Cardiac muscle cell (in vitro differentiated cells and primary cell): ENCODE data around the gene SLC5A5. TPM values are rescaled to one million over a fixed set of nuclear protein-coding genes. Genes with fewer than 3 reads are reported as not detected.
"Not testable (repeated sequence)": the region's sequence is repeated elsewhere in the genome, so short reads cannot be mapped to it uniquely, and the experiment has no call there.

Experiments used
- DNase-seq, 2 donors: peaks; one replicate each; pipeline versions ENCODE4 v3.0.0 to v3.0.0-alpha.2; 2010 to 2017; ENCODE audit warnings: low read depth in 1 of 2, low spot score in 1 of 2
- H3K27ac ChIP-seq: fragments of 200-600 bp; sonication (generic); 2 replicates; pipeline ENCODE4 v1.5.1; 2016
- H3K27me3 ChIP-seq: fragments of 200-600 bp; sonication (generic); 2 replicates; pipeline ENCODE4 v1.6.0; 2016; ENCODE audit warnings: control low read depth
- H3K36me3 ChIP-seq: fragments of 200-600 bp; sonication (generic); 2 replicates; pipeline ENCODE4 v1.5.1; 2016; ENCODE audit warnings: control low read depth
- H3K4me1 ChIP-seq: fragments of 200-600 bp; sonication (generic); 2 replicates; pipeline ENCODE4 v1.8.1; 2017; ENCODE audit warnings: low read depth, mild to moderate bottlenecking, mixed run types
- H3K4me3 ChIP-seq: fragments of 200-600 bp; sonication (generic); 2 replicates; pipeline ENCODE4 v1.5.1; 2016; ENCODE audit warnings: mild to moderate bottlenecking
- H3K9me3 ChIP-seq: fragments of 200-600 bp; sonication (generic); 2 replicates; pipeline ENCODE4 v1.5.1; 2017; ENCODE audit warnings: low read depth, mild to moderate bottlenecking, control low read depth
- CTCF ChIP-seq: IDR thresholded peaks from 2 replicates; pipeline ENCODE4 v1.5.1; 2012; ENCODE audit warnings: low read depth, mild to moderate bottlenecking, low read length
- polyA plus RNA-seq: library from polyadenylated mRNA; unstranded; fragments of >200 nt; fragmentation: Nextera tagmentation; extraction: Ambion mirVana; gene quantifications from 2 replicates; pipeline ENCODE4 v1.2.1, GENCODE V29; 2016
- total RNA-seq: library from RNA; depleted of rRNA; stranded (reverse); fragments of >200 nt; gene quantifications from 2 replicates; pipeline ENCODE4 v1.2.3, GENCODE V29; 2016

The SLC5A5 gene
- total and polyA plus RNA-seq, 2 experiments from 2014 or later, result 0.21 TPM; not detected in 1

GRCh38 chr19:17915940-17916593, 44.3 kb downstream of the SLC5A5 start:
- Histone ChIP-seq H3K27me3 (no peaks in the 10 kb centered on the region), H3K36me3 (no peaks in the 10 kb centered on the region), H3K4me1 (no peaks in the 10 kb centered on the region), H3K9me3 (no peaks in the 10 kb centered on the region), H3K4me3 (no peak overlapping the region), H3K27ac (no peak overlapping the region)
- DNase-seq, result no peak
- TF ChIP-seq CTCF, result no peak

- H3K4me3 ChIP-seq, H3K9me3 ChIP-seq, H3K27ac ChIP-seq, H3K4me1 ChIP-seq, H3K36me3 ChIP-seq, H3K27me3 ChIP-seq, DNase-seq: not testable (repeated sequence)
Measured at GRCh38 chr19:17918151-17918550, 46.4 kb downstream of the SLC5A5 start.

- not testable (repeated sequence) for H3K27ac ChIP-seq, H3K4me1 ChIP-seq, H3K4me3 ChIP-seq, H3K27me3 ChIP-seq, H3K36me3 ChIP-seq, DNase-seq, H3K9me3 ChIP-seq
Measured at GRCh38 chr19:17919122-17919521, 47.4 kb downstream of the SLC5A5 start.

GRCh38 chr19:17920527-17920926, 48.8 kb downstream of the SLC5A5 start:
- Histone ChIP-seq H3K27ac (no peak overlapping the region), H3K9me3 (no peaks in the 10 kb centered on the region), H3K4me3 (no peak overlapping the region), H3K4me1 (no peaks in the 10 kb centered on the region), H3K27me3 (no peaks in the 10 kb centered on the region), H3K36me3 (no peaks in the 10 kb centered on the region)
- DNase-seq, result no peak
- no peak for TF ChIP-seq CTCF

GRCh38 chr19:17922138-17922537, 50.4 kb downstream of the SLC5A5 start:
- no peaks in the 10 kb centered on the region for H3K4me1 ChIP-seq
- H3K36me3 ChIP-seq, result no peaks in the 10 kb centered on the region
- no peak for TF ChIP-seq CTCF
- H3K27me3 ChIP-seq, result no peaks in the 10 kb centered on the region
- DNase-seq, result no peak
- no peak overlapping the region for H3K27ac ChIP-seq
- H3K9me3 ChIP-seq, result no peaks in the 10 kb centered on the region
- H3K4me3 ChIP-seq, result no peak overlapping the region

GRCh38 chr19:17926044-17926443, 54.3 kb downstream of the SLC5A5 start:
- Histone ChIP-seq H3K4me1 (no peaks in the 10 kb centered on the region), H3K9me3 (no peaks in the 10 kb centered on the region), H3K27ac (no peak overlapping the region), H3K36me3 (no peaks in the 10 kb centered on the region), H3K4me3 (no peak overlapping the region), H3K27me3 (no peaks in the 10 kb centered on the region)
- no peak for DNase-seq
- no peak for TF ChIP-seq CTCF

GRCh38 chr19:17929056-17929455, 57.3 kb downstream of the SLC5A5 start:
- Histone ChIP-seq H3K4me3 (no peak overlapping the region), H3K27me3 (no peaks in the 10 kb centered on the region), H3K9me3 (no peaks in the 10 kb centered on the region), H3K36me3 (no peaks in the 10 kb centered on the region), H3K4me1 (peaks cover 6% of the 10 kb centered on the region), H3K27ac (no peak overlapping the region)
- no peak for TF ChIP-seq CTCF
- no peak for DNase-seq
